Epithelial cell of proximal tubule (primary cell): Measurements from ENCODE around the gene CABP1. TPM values are rescaled to one million over a fixed set of nuclear protein-coding genes. Genes with fewer than 3 reads are reported as not detected.

ENCODE experiments used
- DNase-seq: peaks from one replicate; pipeline ENCODE4 v3.0.0-alpha.2; 2011; ENCODE audit warnings: low read depth
- H3K4me3 ChIP-seq: 2 replicates; pipeline ENCODE4 v1.5.1; 2011; ENCODE audit warnings: low read depth, mild to moderate bottlenecking, low read length
- CTCF ChIP-seq: conservative IDR thresholded peaks from 2 replicates; pipeline ENCODE4 v1.5.1; 2012; ENCODE audit warnings: low read depth, mild to moderate bottlenecking, low read length
- total RNA-seq: library from RNA; depleted of rRNA; stranded (reverse); fragments of >200 nt; gene quantifications from 2 replicates; pipeline ENCODE4 v1.2.3, GENCODE V29; 2015

The CABP1 gene
- total RNA-seq, 1 donor from 2014 or later, result 1.1 TPM

- no peak for DNase-seq
- H3K4me3 ChIP-seq, result no peak overlapping the region
- TF ChIP-seq CTCF, result no peak
Observed at GRCh38 chr12:120670667-120671066, 30.2 kb downstream of the CABP1 start.

GRCh38 chr12:120674097-120674636 is 33.7 kb downstream of the CABP1 start:
- DNase-seq, result no peak
- H3K4me3 ChIP-seq, result no peak overlapping the region
- no peak for TF ChIP-seq CTCF

- no peak for DNase-seq
- no peak for TF ChIP-seq CTCF
- H3K4me3 ChIP-seq, result no peak overlapping the region
Observed at GRCh38 chr12:120677765-120678473, 37.5 kb downstream of the CABP1 start.

GRCh38 chr12:120678572-120678971 is 38.1 kb downstream of the CABP1 start:
- TF ChIP-seq CTCF, result no peak
- no peak overlapping the region for H3K4me3 ChIP-seq
- DNase-seq, result no peak

DNA sequence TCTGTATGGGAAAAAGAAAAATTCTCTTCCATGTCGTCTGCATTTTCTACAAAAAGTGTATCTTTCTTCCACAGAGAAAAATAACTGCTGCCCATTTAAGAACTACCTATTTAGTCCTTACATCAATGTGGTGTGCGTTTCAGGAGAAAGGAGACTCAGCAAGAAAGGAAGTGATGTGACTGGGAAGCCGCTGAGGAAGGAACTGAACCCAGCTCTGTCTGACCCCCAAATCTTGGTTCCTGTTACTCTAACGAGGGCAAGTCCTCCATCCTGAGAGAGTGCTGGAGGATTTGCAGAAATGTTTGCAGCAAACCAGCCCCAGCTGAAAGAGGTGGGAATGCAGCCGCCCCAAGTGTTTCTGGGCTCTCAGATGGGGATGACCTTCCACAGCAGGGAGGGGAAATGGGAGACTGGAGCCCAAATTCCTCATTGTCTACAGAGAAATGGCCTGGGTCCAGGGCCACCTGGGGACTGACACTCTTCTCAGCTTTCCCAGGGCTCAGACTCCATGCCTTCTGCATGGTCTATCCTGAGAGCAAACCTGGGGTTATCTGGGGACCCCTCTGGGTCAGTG is 39.8 kb downstream of the CABP1 start:
- TF ChIP-seq CTCF, result no peak
- no peak overlapping the region for H3K4me3 ChIP-seq
- DNase-seq, result no peak

- no peak overlapping the region for H3K4me3 ChIP-seq
- no peak for DNase-seq
- TF ChIP-seq CTCF, result no peak
Observed at GRCh38 chr12:120684523-120684932, 44.1 kb downstream of the CABP1 start.

- no peak for TF ChIP-seq CTCF
- H3K4me3 ChIP-seq, result no peak overlapping the region
- no peak for DNase-seq
Observed at GRCh38 chr12:120685522-120685921, 45.1 kb downstream of the CABP1 start.
